Left ventricle myocardium inferior (tissue), 1 donor: ENCODE data around the gene TSPO2. TPM values are rescaled to one million over a fixed set of nuclear protein-coding genes. Genes with fewer than 3 reads are reported as not detected.
A peak's percentile ranks its signal among the peaks of the same experiment; 100 is the strongest.

Experiments
- DNase-seq: peaks from one replicate; pipeline ENCODE4 v3.0.0-alpha.2; 2020
- H3K27ac ChIP-seq: fragments of 200-600 bp; replicated peaks from 2 replicates; pipeline ENCODE4 v1.8.0; 2021
- H3K27me3 ChIP-seq: fragments of 200-600 bp; 2 replicates; pipeline ENCODE4 v1.8.0; 2021; ENCODE audit warnings: low read depth
- H3K36me3 ChIP-seq: fragments of 200-600 bp; 2 replicates; pipeline ENCODE4 v1.8.0; 2021
- H3K4me1 ChIP-seq: fragments of 200-600 bp; 2 replicates; pipeline ENCODE4 v1.8.0; 2021
- H3K4me3 ChIP-seq: fragments of 200-600 bp; 2 replicates; pipeline ENCODE4 v1.8.0; 2021; ENCODE audit warnings: mild to moderate bottlenecking, moderate library complexity
- H3K9me3 ChIP-seq: fragments of 200-600 bp; replicated peaks from 2 replicates; pipeline ENCODE4 v1.8.0; 2021
- CTCF ChIP-seq: fragments of 200-600 bp; IDR thresholded peaks from 2 replicates; pipeline ENCODE4 v1.8.0; 2021; ENCODE audit warnings: antibody characterized with exemption, mild to moderate bottlenecking, borderline replicate concordance
- intact Hi-C: fragments of 100-400 bp; cut with micrococcal nuclease; formaldehyde crosslinking; loops from one replicate; pipeline ENCODE4 v1.11.0; 2022
- total RNA-seq: library from RNA; stranded (reverse); fragmentation: NEBNext Ultra II Directional; extraction: Animal tissue kit (Norgen Biotek cat#: 25700); gene quantifications from one replicate; pipeline ENCODE4 v1.2.1, GENCODE V29; 2021
- donor health status: DM: no; HTN: yes; CAD: no; lungs with severe emphysema.

Gene TSPO2
- total RNA-seq, 1 donor from 2014 or later = not detected

- Histone ChIP-seq H3K27me3 (no peaks in the 10 kb centered on the region), H3K4me1 (peaks cover 18% of the 10 kb centered on the region), H3K27ac (peak overlapping the region; percentile 80), H3K9me3 (no peaks in the 10 kb centered on the region), H3K4me3 (peak overlapping the region; percentile 69), H3K36me3 (no peaks in the 10 kb centered on the region)
- intact Hi-C loops = no loop called here
- TF ChIP-seq CTCF = peak; percentile 100
- DNase-seq = peak; percentile 89
These were observed 14.3 kb upstream of the TSPO2 start for GRCh38 chr6:41027799-41028560.

- Histone ChIP-seq H3K4me1 (peaks cover 18% of the 10 kb centered on the region), H3K4me3 (peak overlapping the region; percentile 69), H3K9me3 (no peaks in the 10 kb centered on the region), H3K36me3 (no peaks in the 10 kb centered on the region), H3K27ac (peak overlapping the region; percentile 80), H3K27me3 (no peaks in the 10 kb centered on the region)
- TF ChIP-seq CTCF = no peak
- DNase-seq = no peak
- intact Hi-C loops = no loop called here
These were observed 13.5 kb upstream of the TSPO2 start for GRCh38 chr6:41028561-41029412.

- no peak for DNase-seq
- Histone ChIP-seq H3K4me1 (peaks cover 9% of the 10 kb centered on the region), H3K36me3 (no peaks in the 10 kb centered on the region), H3K9me3 (no peaks in the 10 kb centered on the region), H3K4me3 (no peak overlapping the region), H3K27me3 (no peaks in the 10 kb centered on the region), H3K27ac (no peak overlapping the region)
- intact Hi-C loops = no loop called here
- no peak for TF ChIP-seq CTCF
These were observed 9.4 kb upstream of the TSPO2 start for GRCh38 chr6:41032830-41033229.

GRCh38 chr6:41033776-41034175 is 8.5 kb upstream of the TSPO2 start:
- H3K27ac ChIP-seq = no peak overlapping the region

More at GRCh38 chr6:41033776-41034175, 8.5 kb upstream of the TSPO2 start:
- Histone ChIP-seq H3K4me1 (peaks cover 1% of the 10 kb centered on the region), H3K9me3 (no peaks in the 10 kb centered on the region), H3K4me3 (no peak overlapping the region), H3K36me3 (no peaks in the 10 kb centered on the region), H3K27me3 (no peaks in the 10 kb centered on the region)
- intact Hi-C loops = no loop called here
- no peak for TF ChIP-seq CTCF
- no peak for DNase-seq
